Measurements from ENCODE around the gene TERT.

TERT gene

GRCh38 chr5:1317921-1318565 is 23.2 kb upstream of the TERT start:
- no peak for DNase-seq

- DNase-seq: no peak
Measured at GRCh38 chr5:1316588-1317340, 21.9 kb upstream of the TERT start.

- DNase-seq: peak; percentile 53
Measured at GRCh38 chr5:1315709-1316587, 21.1 kb upstream of the TERT start.

GRCh38 chr5:1315018-1315708 is 20.3 kb upstream of the TERT start:
- no peak for DNase-seq

- DNase-seq: no peak
Measured at GRCh38 chr5:1314564-1314982, 19.7 kb upstream of the TERT start.

- DNase-seq: peak; percentile 50
Measured at GRCh38 chr5:1312993-1313833, 18.3 kb upstream of the TERT start.

- peak; percentile 60 for DNase-seq
Measured at GRCh38 chr5:1312206-1312605, 17.3 kb upstream of the TERT start.

GRCh38 chr5:1311439-1312055 is 16.7 kb upstream of the TERT start:
- DNase-seq: no peak

- no peak for DNase-seq
Measured at GRCh38 chr5:1310118-1310517, 15.2 kb upstream of the TERT start.

- DNase-seq: no peak
Measured at GRCh38 chr5:1304033-1304432, 9.2 kb upstream of the TERT start.

GRCh38 chr5:1302258-1302657 is 7.4 kb upstream of the TERT start:
- no peak for DNase-seq

GRCh38 chr5:1300581-1301083 is 5.8 kb upstream of the TERT start:
- DNase-seq: peak; percentile 2

GRCh38 chr5:1299961-1300360 is 5.1 kb upstream of the TERT start:
- no peak for DNase-seq

- DNase-seq: no peak
Measured at GRCh38 chr5:1299511-1299850, 4.6 kb upstream of the TERT start.

GRCh38 chr5:1298723-1299510 is 4.0 kb upstream of the TERT start:
- DNase-seq: peak; percentile 3

GRCh38 chr5:1298067-1298551 is 3.2 kb upstream of the TERT start:
- peak; percentile 2 for DNase-seq

- no peak for DNase-seq
Measured at GRCh38 chr5:1297243-1297642, 2.4 kb upstream of the TERT start.

- peak; percentile 2 for DNase-seq
Measured at GRCh38 chr5:1295650-1296037, 776 bp upstream of the TERT start.

GRCh38 chr5:1294206-1294834 is 548 bp downstream of the TERT start:
- DNase-seq: peak; percentile 3

All from activated gamma-delta T cell treated with Interleukin-2 at 50 U/mL for 16 hours (primary cell).